Muscle of leg (tissue), 11 donors: ENCODE measurements around the gene FGFBP1. TPM values are rescaled to one million over a fixed set of nuclear protein-coding genes. Genes with fewer than 3 reads are reported as not detected.

Experiments
- DNase-seq: peaks from one replicate; pipeline ENCODE4 v3.0.0; 2013
- H3K27ac ChIP-seq: one replicate; pipeline ENCODE4 v1.5.1; 2013; ENCODE audit warnings: mild to moderate bottlenecking, low read length, control low read depth
- H3K27me3 ChIP-seq: one replicate; pipeline ENCODE4 v1.6.1; 2013; ENCODE audit warnings: low read length; ENCODE audit not compliant: control insufficient read depth, insufficient read depth
- H3K36me3 ChIP-seq: one replicate; pipeline ENCODE4 v1.6.1; 2013; ENCODE audit warnings: low read length; ENCODE audit not compliant: control insufficient read depth, insufficient read depth
- H3K4me1 ChIP-seq: one replicate; pipeline ENCODE4 v1.6.1; 2013; ENCODE audit warnings: low read length; ENCODE audit not compliant: control insufficient read depth, insufficient read depth
- H3K4me3 ChIP-seq: one replicate; pipeline ENCODE4 v1.5.1; 2013; ENCODE audit warnings: low read length, control low read depth
- H3K9me3 ChIP-seq: replicated peaks from 2 replicates; pipeline ENCODE4 v1.6.1; 2013; ENCODE audit warnings: low read depth, low read length; ENCODE audit not compliant: control insufficient read depth
- WGBS: methylation state at CpG from one replicate; pipeline ENCODE4 v1.1.5; 2013; ENCODE audit warnings: missing lambda C conversion rate; ENCODE audit not compliant: insufficient coverage; 5-methylcytosine and 5-hydroxymethylcytosine counted together
- polyA plus RNA-seq, 8 donors: library from polyadenylated mRNA; unstranded; fragments of 120-200 nt; gene quantifications; one replicate each; pipeline versions ENCODE4 v1.2.1 to v1.2.3, GENCODE V29; 2013; ENCODE audit warnings: inconsistent platforms in 1 of 8, low replicate concordance in 1 of 8; ENCODE audit not compliant: insufficient read length in 8 of 8, insufficient read depth in 1 of 8
- total RNA-seq: library from RNA; stranded (reverse); fragments of 120-200 nt; gene quantifications from one replicate; pipeline ENCODE4 v1.2.4, GENCODE V29; 2013

The FGFBP1 gene
- total and polyA plus RNA-seq, 9 donors: 0.15 to 0.28 TPM; not detected in 7

DNA sequence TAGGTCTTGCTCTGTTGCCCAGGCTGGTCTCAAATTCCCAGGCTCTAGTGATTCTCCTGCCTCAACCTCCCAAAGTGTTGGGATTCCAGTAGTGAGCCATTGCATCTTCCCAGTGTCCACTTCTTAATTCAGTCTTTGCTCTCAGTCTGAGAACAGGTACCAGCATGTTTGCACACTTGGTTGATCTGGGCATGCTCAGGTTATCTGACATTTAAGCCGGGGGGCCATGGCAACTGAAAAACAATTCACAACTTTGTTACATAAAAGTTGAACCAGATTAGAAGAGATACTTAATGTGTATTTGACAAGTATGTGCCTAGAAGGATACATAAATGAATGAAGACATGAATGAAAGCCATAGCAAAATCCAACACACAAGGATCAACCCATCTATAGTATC lies 39.0 kb downstream of the FGFBP1 start:
- Histone ChIP-seq H3K4me1 (no peaks in the 10 kb centered on the region), H3K27ac (no peak overlapping the region), H3K9me3 (no peaks in the 10 kb centered on the region), H3K27me3 (no peaks in the 10 kb centered on the region), H3K36me3 (no peaks in the 10 kb centered on the region), H3K4me3 (no peak overlapping the region)
- DNase-seq: no peak
- no CpG with 5 or more reads among the region's 1 CpG for WGBS

DNA sequence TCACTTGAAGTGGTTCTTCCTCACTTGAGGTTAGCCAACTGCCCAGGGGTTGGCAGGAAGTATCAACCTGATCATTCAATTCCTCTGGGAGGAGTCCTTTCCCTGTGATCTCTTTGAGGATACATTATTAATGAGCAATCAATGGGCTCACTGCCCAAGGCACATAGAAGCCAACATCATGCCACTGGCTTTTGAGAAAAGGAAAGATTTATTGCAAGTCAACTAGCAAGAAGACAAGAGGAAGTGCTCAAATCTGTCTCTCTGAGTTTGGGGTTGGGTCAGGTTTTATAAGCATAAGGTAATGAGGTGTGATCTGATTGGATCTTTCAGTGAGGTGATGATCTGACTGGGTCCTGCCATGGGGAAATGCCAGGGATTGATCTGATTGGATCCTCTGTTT lies 39.6 kb downstream of the FGFBP1 start:
- DNase-seq: no peak
- Histone ChIP-seq H3K27ac (no peak overlapping the region), H3K4me1 (no peaks in the 10 kb centered on the region), H3K4me3 (no peak overlapping the region), H3K36me3 (no peaks in the 10 kb centered on the region), H3K9me3 (no peaks in the 10 kb centered on the region), H3K27me3 (no peaks in the 10 kb centered on the region)

DNA sequence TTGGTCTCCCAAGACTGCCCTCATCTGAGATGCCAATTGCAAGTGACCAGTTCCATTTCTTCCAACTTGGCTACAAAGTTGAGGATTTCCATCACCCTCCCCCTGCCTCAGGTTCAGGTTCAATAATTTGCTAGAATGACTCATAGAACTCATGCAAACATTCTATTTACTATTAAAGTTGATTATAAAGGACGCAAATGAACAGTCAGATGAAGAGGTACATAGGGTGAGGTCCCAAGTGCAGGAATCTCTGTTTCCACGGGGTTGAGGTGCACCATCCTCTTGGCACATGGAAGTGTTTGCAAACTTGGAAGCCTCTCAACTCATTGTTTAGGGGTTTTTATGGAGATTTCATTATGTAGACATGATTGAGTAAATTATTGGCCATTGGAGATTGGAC lies 41.0 kb downstream of the FGFBP1 start:
- Histone ChIP-seq H3K4me1 (no peaks in the 10 kb centered on the region), H3K4me3 (no peak overlapping the region), H3K9me3 (no peaks in the 10 kb centered on the region), H3K36me3 (no peaks in the 10 kb centered on the region), H3K27ac (no peak overlapping the region), H3K27me3 (no peaks in the 10 kb centered on the region)
- WGBS: 60% methylated on average over 1 of the region's 2 CpGs
- DNase-seq: no peak

DNA sequence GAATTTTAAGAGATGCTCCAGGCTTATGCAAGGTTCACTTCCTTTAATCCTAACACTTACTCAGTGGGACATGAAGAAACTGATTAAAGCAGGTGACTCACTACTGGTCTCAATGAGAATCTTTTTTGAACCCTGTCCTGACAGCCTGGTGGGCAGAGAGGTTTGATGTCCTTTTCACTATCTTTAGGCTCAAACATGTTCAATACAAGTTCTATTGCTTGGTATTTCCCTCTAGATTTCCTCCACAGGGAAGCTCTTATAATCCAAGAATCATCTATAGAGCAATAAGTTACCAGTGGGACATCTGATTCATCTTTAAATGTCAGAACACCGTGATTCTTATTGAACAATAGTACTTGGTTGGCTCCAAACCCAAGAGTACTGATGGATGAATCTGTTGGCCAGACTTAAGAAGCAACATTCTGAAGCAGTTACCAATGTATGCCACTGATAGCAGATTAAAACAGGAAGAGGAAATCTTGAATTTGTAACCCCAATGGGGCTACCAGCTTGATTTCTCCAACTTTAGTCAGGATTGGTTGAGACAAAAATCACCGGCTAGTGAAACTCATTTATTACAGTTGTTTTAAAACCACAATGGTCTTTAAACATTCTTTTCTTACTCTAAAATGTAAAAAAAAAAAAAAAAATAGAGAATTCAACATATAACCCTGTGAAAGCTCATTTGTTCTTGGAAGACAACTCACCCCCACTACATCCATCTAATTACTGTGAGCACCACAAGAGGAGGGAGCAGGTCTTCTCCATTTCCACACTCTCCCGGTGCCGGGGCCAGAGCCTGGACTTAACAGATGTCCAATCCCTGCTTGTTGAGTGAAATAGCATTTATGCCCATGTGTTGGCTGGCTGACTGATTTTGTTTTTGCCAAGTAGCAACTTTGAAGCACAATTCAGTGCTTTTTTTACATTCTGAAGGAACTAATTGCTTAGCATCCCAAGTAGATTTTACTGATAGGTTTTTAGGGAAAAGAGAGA lies 43.3 kb downstream of the FGFBP1 start:
- no peaks in the 10 kb centered on the region for H3K9me3 ChIP-seq
- no peak overlapping the region for H3K4me3 ChIP-seq
- WGBS: no CpG with 5 or more reads among the region's 4 CpGs
- no peaks in the 10 kb centered on the region for H3K36me3 ChIP-seq
- DNase-seq: no peak
- H3K27me3 ChIP-seq: no peaks in the 10 kb centered on the region
- H3K27ac ChIP-seq: no peak overlapping the region
- peaks cover 3% of the 10 kb centered on the region for H3K4me1 ChIP-seq

DNA sequence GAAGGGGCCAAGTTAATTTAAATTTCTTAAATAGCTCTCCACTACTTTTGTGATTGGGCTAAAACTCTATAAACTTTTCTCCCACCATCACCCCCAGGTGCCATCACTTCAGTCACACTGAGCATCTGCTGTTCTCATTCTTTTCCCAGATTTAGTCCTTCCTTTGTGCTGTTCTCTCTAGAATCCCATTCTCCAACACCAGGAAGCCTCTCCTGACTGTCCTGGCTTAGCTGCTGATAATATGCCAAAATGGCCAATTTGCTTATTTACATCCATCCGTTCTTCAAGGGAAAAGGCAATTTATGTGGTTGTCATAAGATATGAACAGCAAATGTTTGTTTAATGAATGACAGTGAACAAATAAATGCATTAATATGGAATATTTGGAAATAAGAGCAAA lies 44.1 kb downstream of the FGFBP1 start:
- H3K36me3 ChIP-seq: no peaks in the 10 kb centered on the region
- WGBS: no CpG with 5 or more reads among the region's 1 CpG
- H3K4me3 ChIP-seq: no peak overlapping the region
- peaks cover 3% of the 10 kb centered on the region for H3K4me1 ChIP-seq
- no peaks in the 10 kb centered on the region for H3K27me3 ChIP-seq
- H3K9me3 ChIP-seq: no peaks in the 10 kb centered on the region
- no peak overlapping the region for H3K27ac ChIP-seq
- DNase-seq: no peak

DNA sequence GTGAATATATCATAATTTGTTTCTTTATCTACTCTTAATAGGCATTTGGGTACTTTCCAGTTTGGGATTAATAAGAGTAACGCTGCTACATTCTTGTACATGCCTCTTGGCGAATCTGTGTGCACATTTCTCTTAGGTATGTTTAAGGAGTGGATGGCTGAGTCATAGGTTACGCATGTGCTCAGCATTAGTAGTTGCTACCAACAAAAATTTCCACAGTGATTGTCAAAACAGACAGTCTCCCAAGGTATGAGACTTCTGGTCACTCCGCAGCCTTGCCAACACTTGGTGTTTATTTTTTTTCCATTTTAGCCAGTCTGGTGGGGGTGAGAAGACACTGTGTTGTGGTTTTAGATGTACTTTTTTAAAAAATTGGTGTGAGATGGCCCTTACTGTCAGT lies 44.6 kb downstream of the FGFBP1 start:
- no peaks in the 10 kb centered on the region for H3K27me3 ChIP-seq
- peaks cover 3% of the 10 kb centered on the region for H3K4me1 ChIP-seq
- H3K4me3 ChIP-seq: no peak overlapping the region
- no peaks in the 10 kb centered on the region for H3K9me3 ChIP-seq
- WGBS: no CpG with 5 or more reads among the region's 4 CpGs
- H3K27ac ChIP-seq: no peak overlapping the region
- no peaks in the 10 kb centered on the region for H3K36me3 ChIP-seq
- peak; percentile 70 for DNase-seq

DNA sequence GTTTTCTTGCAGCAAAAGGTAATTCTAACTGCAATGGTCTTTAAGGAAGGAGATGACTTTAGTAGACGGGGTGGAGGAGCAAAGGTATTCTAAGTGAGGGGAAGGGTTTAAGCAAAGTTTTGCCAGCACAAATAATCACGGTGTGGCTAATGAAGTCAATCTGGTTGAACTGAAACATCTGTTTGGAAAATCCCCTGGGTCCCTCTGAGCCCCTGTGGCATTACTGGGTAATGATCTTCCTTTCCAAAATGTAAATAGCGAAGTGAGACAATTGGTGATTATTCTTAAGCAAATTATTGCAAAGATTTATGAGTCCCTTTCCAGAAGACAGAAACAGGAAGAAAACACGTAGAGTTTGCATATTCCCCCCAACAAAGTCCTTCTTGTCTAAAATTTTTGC lies 47.2 kb downstream of the FGFBP1 start:
- Histone ChIP-seq H3K27me3 (no peaks in the 10 kb centered on the region), H3K4me1 (peaks cover 3% of the 10 kb centered on the region), H3K36me3 (no peaks in the 10 kb centered on the region), H3K27ac (no peak overlapping the region), H3K9me3 (no peaks in the 10 kb centered on the region), H3K4me3 (no peak overlapping the region)
- 18% methylated on average over 2 of the region's 4 CpGs for WGBS
- no peak for DNase-seq

DNA sequence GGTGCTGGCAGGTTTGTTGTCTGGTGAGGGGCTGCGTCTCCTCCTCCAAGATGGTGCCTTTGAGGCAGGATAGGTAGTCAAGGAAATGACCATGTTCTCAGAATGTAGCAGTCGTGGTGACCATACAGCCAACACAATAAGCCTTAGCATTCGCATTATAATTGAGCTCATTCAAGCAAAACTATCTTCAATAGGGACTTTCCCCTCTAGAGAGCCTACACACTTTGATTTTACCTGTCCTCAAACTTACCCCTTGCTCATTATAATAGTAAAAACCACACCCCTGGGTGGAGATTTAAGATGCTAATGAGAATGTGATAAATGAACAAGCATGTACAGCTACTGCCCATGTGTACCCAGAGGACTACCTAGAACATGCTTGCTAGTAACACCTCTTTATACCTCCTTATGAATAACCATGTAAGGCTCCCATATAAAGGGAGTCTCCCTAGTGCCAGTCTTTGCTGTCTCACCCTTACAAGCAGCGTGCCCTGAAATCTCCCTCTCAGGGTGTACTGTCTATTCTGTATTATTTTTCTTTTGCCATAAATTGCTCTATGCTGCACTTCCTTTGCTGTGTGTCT lies 48.2 kb downstream of the FGFBP1 start:
- 86% methylated on average over 3 of the region's 4 CpGs for WGBS

DNA sequence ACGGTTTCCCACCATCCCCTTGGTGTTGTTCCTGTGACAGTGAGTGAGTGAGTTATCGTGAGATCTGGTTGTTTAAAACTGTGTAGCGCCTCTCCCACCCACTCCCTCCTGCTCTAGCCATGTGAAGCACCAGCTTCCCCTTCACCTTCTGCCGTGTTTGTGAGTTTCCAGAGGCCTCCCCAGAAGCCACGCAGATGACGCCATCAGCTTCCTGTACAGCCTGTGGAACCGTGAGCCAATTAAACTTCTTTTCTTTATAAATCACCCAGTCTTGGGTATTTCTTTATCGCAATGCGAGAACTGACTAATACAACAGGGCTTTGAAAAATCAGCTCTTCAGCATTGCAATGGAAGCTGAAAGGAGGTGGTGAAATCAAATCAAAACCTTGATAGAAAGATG lies 50.0 kb downstream of the FGFBP1 start:
- Histone ChIP-seq H3K36me3 (no peaks in the 10 kb centered on the region), H3K27me3 (no peaks in the 10 kb centered on the region), H3K9me3 (no peaks in the 10 kb centered on the region), H3K4me1 (peaks cover 3% of the 10 kb centered on the region), H3K4me3 (no peak overlapping the region), H3K27ac (no peak overlapping the region)
- DNase-seq: no peak
- WGBS: 45% methylated on average over 3 of the region's 9 CpGs

More for the DNA sequence above, 48.2 kb downstream of the FGFBP1 start:
- Histone ChIP-seq H3K27ac (no peak overlapping the region), H3K4me1 (peaks cover 3% of the 10 kb centered on the region), H3K27me3 (no peaks in the 10 kb centered on the region), H3K4me3 (no peak overlapping the region), H3K9me3 (no peaks in the 10 kb centered on the region), H3K36me3 (no peaks in the 10 kb centered on the region)
- DNase-seq: no peak
